Tongue (tissue), 2 donors: ENCODE data around the gene HS1BP3. TPM values are rescaled to one million over a fixed set of nuclear protein-coding genes. Genes with fewer than 3 reads are reported as not detected.

ENCODE experiments used
- DNase-seq: peaks from one replicate; pipeline ENCODE4 v3.0.0-alpha.2; 2015
- total RNA-seq: library from RNA; depleted of rRNA; stranded (reverse); fragments of >200 nt; gene quantifications from one replicate; pipeline ENCODE4 v1.2.3, GENCODE V29; 2014

HS1BP3 gene
- total RNA-seq, 1 donor from 2014 or later: 13.7 TPM

DNA sequence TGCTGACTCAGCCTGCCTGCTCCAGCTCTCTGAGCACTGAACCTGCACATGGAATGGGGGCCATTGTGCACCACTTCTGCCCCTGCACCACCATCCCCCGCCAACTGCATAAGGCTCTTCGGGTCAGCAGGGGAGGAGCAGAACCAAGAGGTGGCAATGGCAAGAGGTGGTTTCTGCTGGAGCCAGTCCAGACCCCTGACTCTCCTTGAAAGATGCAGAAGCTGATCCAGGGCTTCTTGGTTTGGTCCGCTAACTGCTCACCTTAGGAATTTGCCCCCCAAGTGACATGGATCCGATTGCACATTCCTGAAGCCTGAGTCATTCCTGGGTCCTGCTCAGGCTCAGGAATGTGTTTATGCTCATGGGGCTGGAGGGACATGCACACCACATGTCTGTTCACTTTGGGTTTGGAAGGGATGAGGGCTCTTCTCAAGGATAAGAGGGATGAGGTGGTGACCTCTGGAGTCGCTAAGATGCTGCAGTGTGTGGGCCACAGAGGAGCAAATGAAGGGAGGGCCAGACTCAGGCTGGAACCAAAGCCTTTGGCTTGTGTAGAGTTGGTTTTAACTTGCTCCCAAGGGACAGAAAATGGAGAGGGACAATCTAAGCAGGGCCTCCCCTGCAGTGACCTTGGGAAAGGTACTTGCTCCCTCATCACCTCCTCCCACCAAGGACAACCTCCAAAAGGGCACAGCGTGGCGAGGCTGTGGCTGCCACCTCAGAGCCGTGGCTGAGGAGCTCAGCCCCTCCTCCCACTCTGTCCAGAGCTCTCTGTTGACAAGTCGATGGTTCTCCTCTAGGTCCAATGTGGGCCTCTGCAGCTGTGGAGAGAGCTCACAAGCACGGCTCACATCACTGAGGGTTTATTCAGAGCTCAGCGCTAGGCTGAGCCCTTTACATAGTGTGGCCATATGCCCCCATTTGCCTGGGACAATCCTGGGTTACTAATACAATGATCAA is 66.2 kb downstream of the HS1BP3 start:
- peak; percentile 88 for DNase-seq

DNA sequence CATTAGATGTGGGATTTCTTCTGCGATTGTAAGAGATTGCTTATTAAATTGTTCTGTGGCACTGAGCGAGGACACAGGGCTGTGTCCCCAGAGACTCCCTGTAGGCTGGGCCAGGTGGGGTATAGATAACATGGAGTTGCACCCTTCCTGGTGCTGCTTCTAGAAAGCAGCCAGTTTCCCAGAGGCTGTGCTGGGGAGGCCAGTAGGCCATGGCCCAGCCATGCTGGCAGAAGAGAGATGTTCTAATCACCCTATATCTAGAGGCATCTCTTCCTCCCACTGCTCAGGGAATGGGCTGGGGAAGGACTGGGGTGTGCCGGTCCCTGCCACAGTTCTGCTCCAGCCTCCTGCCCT is 66.9 kb downstream of the HS1BP3 start:
- DNase-seq: no peak

DNA sequence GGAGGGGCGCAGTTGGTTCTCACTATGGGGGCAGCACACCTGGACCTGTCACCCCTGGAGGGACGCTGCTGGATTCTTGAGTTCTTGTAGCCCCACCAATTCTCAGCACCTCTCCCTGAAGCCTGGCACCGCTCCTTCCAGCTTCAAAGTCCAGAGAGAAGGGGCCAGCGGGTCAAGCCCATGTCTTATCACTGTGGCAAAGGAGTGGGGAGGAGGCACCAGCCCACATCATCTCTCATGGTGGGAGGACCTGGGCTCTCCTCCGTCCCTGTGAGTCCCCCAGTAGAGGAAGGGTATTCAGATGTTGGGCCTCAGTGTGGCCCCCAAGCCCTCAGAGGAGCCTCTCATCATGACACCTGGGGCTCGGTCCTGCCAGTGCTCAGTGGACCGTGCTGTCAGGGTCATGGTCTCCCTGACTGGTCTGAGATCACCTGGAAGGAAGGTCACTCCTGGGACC is 67.4 kb downstream of the HS1BP3 start:
- no peak for DNase-seq

DNA sequence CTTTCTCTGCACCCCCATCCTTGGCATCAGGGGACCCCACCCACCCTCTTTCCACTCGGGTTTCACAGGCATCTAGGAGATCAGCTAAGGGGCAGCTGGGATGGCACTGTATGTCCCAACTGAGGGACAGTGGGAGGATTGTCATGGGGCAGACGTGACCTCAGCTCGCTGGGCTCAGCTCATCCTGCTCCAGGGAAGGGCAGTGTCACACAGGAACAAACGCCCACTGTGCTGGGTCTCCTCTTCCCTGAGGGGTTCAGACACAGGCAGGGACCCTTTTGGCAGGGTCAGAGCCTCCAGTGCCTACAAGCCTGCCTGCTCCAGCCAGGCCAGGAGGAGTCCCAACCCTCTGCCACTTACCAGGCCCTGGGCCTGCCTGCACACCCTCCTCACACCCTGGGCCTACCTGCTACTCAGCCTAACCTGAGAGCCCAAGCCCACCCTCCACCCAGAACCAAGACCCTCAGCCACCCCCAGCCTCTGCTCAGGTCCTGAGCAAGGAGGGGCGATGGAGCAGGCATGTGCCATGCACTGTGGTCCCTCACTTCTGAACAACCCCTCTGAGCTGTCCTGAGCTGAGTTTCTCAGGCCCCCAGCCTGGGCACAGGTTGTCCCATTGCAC is 68.2 kb downstream of the HS1BP3 start:
- DNase-seq: no peak

DNA sequence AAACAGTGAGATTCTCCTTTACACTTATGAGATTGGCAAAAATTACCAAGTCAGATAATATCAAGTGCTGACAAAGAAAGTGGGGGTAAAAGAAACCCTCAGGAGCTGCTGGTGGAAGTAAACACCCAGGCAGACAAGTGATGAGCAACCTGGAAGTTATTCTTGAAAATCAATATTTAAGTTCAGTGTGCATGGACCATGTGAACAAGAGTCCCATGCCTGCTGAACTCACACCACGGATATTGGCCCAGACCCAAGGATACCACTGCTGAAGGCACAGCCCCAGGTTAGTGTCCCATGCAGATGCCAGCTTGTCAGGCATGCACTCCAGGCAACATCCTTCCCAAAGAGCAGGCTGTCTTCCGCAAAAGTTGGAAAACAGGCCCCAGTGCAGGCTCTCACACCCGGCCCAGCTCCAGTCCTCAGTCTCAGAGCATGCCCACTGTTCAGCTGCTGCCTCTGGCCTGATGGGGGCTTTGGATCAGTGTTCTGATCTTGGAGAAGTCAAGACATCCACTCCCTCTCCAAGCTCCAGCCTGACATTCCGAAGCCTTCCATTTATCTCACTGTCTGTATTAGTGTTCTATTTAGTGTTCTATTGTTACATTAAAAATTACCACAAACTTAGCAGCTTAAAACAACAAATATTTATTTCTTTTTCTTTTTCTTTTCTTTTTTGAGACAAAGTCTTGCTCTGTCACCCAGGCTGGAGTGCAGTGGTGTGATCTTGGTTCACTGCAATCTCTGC is 70.0 kb downstream of the HS1BP3 start:
- no peak for DNase-seq

DNA sequence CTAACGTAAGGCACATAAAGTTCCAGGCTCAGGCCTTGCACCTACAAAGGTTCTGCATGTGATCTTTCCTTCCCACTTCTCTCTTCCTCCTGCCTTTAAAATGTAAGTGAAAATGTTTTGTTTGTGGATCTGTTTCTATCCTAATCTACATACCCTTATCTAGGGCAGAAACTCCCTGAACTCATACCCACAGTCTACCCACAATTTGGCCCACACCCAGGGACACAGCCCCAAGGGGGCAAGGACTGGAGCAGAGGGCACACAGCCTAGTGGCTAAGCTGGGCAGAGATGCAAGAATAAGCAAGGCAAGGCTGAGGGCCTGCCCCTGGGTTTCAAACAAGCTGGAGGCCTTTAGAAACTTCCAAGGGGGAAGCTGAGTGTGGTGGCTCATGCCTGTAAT is 71.0 kb downstream of the HS1BP3 start:
- no peak for DNase-seq

DNA sequence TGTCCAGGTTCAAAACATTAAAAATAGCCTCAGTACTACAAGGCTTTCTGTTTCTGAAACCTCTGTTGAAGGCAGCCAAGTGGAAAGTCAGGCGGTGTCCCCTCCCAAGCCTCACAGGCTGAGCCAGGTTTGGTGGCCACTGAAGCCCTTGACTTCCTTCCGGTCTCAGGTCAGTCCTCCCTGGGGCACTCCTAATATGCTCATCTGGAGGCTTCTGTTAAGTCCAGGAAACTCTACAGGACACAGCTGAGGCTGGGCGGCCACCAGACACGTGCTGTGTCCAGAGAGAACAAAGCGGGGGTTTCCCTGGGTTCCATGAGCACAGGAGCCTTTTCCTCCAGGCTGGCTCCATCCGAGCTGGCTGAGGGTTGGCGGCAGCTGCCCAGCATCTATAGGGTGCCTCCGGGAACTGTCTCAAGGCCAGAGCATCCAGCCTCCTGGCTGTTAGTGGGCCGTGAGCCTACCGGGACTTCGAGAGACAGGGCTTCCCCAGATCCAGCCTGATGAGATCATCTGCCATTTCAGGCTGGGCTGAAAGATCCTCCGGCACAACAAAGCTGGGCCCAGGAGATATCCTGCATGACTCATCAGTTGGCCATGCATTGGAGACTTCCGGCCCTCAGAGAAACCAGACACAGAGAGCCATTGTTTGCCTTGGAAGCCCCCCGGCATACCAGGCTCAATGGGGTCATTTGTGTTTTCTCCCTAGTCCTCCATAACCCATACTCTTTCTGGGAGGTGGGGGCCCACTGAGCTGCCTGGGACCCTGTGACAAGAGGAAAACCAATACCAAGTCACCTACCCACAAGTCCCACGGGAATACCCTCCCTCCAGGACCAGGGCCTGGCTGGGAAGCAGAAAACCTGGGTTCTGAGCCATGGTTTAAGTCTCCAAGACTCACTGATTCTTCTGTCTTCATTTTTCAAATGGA is 71.7 kb downstream of the HS1BP3 start:
- peak; percentile 95 for DNase-seq

DNA sequence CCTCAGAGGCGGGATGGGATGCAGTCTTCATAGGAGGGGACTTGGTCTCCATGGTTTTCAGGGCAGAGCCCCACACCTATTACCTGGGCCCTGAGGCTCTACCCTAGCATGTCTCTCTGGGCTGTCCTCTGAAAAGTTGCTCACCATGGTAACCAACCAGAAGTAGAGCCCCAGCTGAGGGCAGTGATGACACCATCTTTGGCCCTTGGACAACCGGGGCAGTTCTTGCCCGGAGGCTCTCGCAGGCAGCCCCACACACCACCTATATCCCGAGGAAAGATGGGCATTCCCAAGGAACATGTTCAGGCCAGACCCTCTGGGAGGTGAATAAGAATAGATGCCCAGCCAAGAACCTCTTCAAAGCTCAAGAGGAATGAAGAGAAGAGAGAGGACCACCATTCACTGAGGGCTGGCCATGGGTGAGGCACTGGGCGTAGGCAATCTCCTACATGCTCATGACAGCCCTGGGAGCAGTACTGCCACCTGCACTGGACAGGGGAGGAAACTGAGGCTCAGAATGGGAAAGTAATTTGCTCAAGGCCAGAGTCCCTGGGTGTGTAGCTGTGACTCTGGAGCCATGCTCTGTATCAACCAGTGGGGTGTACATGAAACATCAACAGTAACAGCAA is 72.5 kb downstream of the HS1BP3 start:
- DNase-seq: no peak

DNA sequence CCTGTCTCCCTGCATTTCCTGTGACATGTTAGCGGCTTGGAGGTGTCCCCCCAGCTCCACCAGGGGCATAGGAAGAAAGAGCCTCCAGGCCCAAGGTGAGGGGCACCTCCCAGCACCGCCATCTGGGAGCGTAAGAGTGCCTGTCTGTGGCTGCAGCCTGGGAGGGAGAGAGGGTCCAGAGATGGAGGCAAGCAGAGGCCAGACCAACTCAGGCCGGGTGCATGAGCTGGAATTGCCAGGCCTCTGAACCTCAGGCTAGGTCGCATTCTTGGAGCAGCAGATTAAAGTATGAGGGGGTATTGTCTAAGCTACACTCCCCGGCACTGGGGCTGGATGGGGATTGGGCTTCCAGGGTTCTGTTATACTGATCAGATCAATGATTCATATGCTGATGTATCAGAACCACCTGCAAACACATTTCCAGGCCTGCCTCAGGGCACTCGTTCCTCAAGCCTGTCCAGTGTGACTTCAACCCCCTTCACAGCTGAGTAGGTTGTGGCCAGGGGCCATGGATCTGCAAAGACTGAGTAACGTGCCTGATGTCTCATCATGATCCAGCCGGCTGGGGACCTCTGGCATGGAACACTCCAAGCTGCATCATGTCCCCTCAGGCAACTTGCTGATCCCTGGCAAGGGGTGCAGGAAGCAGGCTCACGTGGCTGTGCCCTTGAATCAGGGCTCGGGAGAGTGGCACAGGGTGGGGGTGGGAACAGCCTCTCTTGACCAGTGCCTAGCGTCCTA is 73.2 kb downstream of the HS1BP3 start:
- no peak for DNase-seq

DNA sequence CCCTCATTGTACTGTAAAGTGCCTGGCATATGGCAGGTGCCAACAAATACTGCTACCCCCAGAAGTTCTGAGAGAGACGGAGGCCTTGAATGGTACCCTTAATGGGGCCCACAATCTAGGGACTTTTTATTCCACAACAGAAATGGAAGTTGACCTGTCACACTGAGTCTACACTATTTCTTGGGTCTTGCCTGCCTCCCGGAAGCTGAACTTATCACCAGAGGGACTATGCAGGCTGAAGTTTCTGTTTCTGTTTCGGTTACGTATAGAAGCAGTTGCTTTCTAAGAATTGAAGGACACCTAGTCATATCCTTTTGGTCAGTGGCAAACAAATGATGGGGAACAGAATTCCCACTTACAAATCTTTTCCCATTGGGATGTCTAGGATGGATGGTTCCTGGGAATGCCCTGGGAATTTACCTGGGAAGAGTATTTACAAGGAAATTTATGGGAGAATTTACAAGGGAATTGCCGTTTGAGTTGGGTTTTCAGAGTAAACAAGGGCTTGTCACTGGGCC is 74.2 kb downstream of the HS1BP3 start:
- DNase-seq: no peak

DNA sequence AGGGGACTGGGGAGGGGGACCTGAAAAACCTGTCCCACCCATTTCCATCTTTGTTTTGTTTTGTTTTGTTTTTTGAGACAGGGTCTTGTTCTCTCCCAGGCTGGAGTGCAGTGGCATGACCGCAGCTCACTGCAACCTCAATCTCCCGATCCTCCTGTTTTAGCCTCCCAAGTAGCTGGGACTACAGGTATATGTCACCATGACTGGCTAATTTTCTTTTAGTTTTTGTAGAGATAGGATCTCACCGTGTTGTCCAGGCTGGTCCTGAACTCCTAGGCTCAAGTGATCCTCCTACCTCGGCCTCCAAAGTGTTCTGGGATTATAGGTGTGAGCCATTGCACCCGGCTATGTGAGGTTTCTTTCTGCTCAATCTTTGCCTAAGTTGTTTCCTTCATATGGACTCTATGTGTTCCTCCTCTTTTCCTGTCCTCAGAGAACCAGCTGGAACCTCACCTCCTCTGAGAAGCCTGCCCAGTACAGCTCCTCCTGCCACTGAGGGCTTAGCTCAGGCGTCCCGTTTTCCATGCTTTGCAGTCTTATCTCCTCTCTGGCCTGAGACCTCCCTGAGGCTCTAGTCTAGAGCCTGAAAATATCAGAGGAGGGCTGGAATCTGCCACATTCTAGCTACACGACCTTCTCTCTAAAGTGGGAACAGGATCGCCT is 74.8 kb downstream of the HS1BP3 start:
- no peak for DNase-seq

DNA sequence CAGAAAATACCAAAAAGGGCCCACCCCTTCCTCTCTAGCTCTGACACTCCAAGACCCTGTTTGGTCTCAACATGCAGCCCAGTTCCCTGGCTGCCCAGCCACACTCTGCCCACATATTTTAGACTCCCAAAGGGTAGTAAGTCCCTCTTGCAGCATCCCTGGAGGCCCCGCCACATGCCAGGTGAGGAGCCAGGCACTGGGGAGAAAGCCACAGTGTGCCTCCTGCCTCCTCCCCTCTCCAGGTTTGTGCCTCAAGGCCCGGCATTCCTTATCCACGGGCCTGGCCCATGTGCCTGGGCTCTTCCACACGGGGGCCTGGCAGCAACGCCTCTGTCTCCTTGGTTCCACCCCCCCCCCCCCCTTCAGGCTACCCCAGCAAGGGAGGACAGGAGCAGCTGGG is 75.5 kb downstream of the HS1BP3 start:
- DNase-seq: no peak

DNA sequence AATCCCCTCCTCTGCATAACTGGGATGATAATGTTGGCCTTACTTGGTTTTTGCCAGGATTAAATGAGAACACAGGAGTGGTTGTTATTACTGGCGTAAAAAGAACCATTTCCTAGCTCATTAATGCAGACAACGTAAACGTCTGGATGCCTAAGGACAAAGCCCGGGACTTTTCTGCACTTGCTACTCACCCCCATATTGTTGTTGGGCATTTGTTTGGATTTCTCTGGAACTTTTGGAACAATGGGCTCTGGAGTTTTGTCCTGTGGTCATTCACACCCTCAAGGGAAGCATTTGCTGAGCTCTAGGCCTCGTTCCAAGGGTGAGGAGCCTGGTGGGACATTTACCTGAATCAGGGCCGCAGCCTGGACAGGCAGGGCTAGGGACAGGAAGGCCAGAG is 76.0 kb downstream of the HS1BP3 start:
- DNase-seq: no peak

DNA sequence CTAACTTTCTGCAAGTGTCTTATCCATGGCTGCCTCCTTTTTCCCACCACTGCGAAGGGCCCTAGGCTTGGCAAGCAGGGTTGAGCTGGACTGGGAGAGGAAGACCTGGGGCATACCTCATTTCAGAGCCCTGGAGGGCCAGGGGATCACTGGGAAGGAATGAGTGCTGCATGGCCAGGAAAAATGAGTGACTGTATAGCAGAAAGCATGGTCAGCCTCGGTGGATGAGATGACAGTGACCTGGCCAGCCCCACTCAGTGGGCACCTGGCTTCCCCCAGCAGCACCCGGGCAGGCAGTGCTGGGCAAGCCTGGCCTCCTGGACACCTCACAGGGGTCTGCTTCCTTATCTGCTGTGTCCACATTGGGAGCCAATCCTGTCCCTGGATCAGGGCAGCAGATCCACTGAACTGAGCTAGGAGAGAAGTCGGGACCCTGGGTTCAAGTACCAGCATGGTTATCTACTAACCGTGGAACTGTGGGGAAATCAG is 76.4 kb downstream of the HS1BP3 start:
- no peak for DNase-seq

DNA sequence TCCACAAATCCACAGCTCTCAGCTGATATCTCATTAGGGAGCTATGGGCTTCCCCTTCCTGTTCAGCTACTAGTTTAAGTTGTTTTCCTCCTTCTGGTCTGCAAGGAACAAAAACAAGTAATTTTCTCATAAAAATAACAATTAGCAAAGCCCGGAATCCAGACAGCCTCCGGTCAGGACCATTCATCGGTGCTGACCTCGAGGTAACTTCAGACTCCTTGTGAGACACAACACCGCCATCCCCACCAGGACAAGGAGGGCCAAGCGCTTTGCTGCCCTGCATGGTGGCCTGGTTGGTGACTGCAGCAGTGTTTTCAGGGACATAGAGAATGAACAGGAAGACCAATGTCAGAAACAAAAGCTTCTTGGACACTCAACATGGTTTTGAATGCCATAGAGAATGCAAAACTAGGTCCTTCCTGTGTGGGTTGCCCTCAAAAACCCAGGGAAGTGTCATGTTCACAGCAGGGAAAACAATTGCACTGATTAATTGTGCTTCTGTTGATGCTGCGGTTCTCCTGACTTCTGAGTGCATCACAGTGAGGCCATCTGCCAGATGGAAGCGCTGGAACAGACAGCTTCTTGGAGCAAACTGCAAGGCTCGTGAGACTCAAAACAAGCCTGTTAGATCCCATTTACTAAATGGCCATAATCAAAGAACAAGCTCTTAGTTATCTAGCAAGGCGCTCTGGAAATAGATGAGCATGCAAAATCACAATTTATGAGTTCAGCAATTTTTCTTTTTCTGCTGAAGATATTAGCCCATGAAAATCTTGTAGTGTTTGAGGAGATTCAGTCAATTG is 77.1 kb downstream of the HS1BP3 start:
- peak; percentile 68 for DNase-seq

DNA sequence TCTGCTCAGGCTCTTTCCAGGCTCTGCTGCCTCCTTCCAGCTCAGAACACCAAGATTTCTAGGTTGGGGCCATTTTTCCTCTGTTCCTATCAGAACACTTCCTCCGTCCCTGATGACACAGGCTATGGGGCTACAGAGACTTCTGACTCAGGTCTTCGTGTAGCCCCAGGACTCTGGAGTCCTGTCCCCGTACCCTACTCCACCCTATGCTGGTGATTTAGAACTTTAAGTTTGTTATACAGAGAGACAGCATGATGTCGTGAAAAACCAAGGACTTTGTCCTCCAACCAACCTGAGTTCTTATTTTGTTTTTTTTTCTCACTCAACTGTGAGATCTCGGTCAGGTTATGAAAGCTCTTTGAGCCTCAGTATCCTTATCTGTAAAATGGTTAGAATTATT is 78.7 kb downstream of the HS1BP3 start:
- DNase-seq: no peak

DNA sequence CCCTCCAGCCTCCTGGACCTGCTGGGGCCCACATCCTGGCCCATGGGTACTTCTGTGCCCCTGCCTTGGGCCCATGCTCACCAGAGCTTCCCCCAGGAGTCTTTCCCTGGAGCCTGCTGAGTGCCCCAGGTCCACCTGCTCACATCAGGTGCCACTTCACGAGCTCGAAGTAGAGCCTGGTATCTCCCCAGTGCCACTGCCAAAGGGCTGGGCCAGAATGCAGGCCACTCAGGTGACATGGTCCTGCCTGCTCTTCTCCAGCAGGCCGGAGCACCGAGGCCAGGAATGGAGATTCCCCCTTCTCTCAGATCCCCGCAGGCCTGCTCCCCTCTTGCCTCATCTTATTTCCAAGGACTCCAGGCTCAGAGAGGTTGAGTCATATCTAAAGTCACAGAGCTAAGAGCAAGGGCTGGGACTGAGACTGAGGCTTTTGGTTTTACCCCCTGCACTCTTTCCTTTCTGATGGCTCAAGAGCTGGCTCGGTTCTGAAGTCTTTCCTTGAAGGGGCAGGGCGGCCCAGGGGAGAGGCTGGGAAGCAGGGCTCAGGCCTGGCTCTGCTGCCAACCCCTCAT is 79.2 kb downstream of the HS1BP3 start:
- DNase-seq: no peak

DNA sequence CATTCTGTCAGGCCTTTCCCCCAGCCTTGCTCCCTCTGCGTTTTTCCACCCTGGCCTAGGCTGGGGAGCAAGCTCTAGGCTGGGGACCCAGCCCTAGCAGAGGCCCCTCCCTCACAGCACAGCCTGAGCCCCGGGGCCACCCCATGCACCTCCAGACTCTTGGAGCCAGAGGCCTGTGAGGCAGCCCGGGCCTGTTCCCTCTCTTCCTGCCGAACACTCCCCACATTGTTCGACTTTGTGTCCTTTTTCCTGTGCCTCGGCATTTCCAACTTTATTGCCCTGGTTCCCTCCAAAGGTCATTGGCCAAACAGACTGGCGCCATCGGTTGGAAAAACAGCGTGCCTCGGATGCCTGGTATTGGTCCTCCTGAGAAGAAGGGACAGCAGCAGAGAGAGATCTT is 79.7 kb downstream of the HS1BP3 start:
- no peak for DNase-seq
